Left colon (tissue), 2 donors: ENCODE results near the gene ZNF485. TPM values are rescaled to one million over a fixed set of nuclear protein-coding genes. Genes with fewer than 3 reads are reported as not detected.

ENCODE experiments used
- ATAC-seq: fragments of 200-7000 bp; cut with Tn5 transposase; one replicate; pipeline ENCODE4 v1.9.1; 2020; ENCODE audit warnings: mild to moderate bottlenecking, moderate library complexity
- DNase-seq, 2 donors: peaks; one replicate each; pipeline ENCODE4 v3.0.0-alpha.2; 2020
- intact Hi-C, 2 donors: fragments of 100-400 bp; cut with DNase I in 1 of 2; cut with micrococcal nuclease in 1 of 2; formaldehyde crosslinking; loops; one replicate each; pipeline versions ENCODE4 v1.11.2 to v1.14.0; 2022; cut with DNase I, micrococcal nuclease
- total RNA-seq, 2 donors: library from RNA; stranded (reverse); fragmentation: NEBNext Ultra II Directional; extraction: Animal tissue kit (Norgen Biotek cat#: 25700); gene quantifications; one replicate each; pipeline ENCODE4 v1.2.1, GENCODE V29; 2021
- donor health status: DM: no; HTN: no; CAD: no.
- donor health status: DM: yes; HTN: yes; CAD: no.

The ZNF485 gene
- total RNA-seq, 2 donors from 2014 or later = 3.4 TPM

- DNase-seq (no peak), ATAC-seq (no peak)
- intact Hi-C loops = no loop called here
Observed at GRCh38 chr10:43653746-43654145, 47.5 kb downstream of the ZNF485 start.

- intact Hi-C loops = no loop called here
- ATAC-seq = no peak
- no peak for DNase-seq
Observed at GRCh38 chr10:43655311-43655710, 49.1 kb downstream of the ZNF485 start.

- ATAC-seq (no peak), DNase-seq (no peak)
- intact Hi-C loops = no loop called here
Observed at GRCh38 chr10:43658227-43658626, 52.0 kb downstream of the ZNF485 start.

GRCh38 chr10:43665054-43665453 lies 58.8 kb downstream of the ZNF485 start:
- no peak for ATAC-seq

GRCh38 chr10:43666552-43666951 lies 60.3 kb downstream of the ZNF485 start:
- no peak for ATAC-seq
- DNase-seq = no peak
- intact Hi-C loops = no loop called here

More at GRCh38 chr10:43665054-43665453, 58.8 kb downstream of the ZNF485 start:
- no peak for DNase-seq
- intact Hi-C loops = no loop called here

- no peak for ATAC-seq
- no peak for DNase-seq
- intact Hi-C loops = no loop called here
Observed at GRCh38 chr10:43667317-43667731, 61.1 kb downstream of the ZNF485 start.

Other genes starting within 250 kb of the ZNF485 start
- gene FXYD4, start 234.8 kb upstream of the ZNF485 start, total RNA-seq = not detected
- 100 to 1,000 TPM; 214 to 257 TPM for gene HNRNPF, start 197.3 kb upstream of the ZNF485 start, total RNA-seq
- 1 to 10 TPM; 5.2 to 5.9 TPM for gene ZNF487, start 169.3 kb upstream of the ZNF485 start, total RNA-seq
- 1 to 10 TPM; 1.5 to 1.6 TPM for gene ZNF239, start 31.8 kb upstream of the ZNF485 start, total RNA-seq
- 10 to 100 TPM; 10.7 to 18.1 TPM for gene ZNF32, start 42.4 kb downstream of the ZNF485 start, total RNA-seq